Measurements from ENCODE around the gene TES.
"Not testable (repeated sequence)": the region's sequence is repeated elsewhere in the genome, so short reads cannot be mapped to it uniquely, and the experiment has no call there.

GRCh38 chr7:116295903-116296302 lies 85.6 kb downstream of the TES start:
- not testable (repeated sequence) for TF ChIP-seq CTCF, POLR2A (IDR thresholded peaks at IDR 0.05)

Measured in transverse colon (tissue), 3 donors.